Ishikawa (cell line): ENCODE measurements around the gene ORM1.

Experiments used
- CEBPB ChIP-seq: IDR thresholded peaks from 2 replicates; pipeline ENCODE4 v1.6.1; 2012
- CREB1 ChIP-seq: IDR thresholded peaks from 2 replicates; pipeline ENCODE4 v1.6.1; 2012; ENCODE audit warnings: low read depth
- EGR1 ChIP-seq: IDR thresholded peaks from 2 replicates; pipeline ENCODE4 v1.6.1; 2012
- EP300 ChIP-seq: IDR thresholded peaks from 2 replicates; pipeline ENCODE4 v1.6.1; 2012; ENCODE audit warnings: borderline replicate concordance
- FOXM1 ChIP-seq: IDR thresholded peaks from 2 replicates; pipeline ENCODE4 v1.6.1; 2012; ENCODE audit warnings: low read depth, borderline replicate concordance
- NFIC ChIP-seq: IDR thresholded peaks from 2 replicates; pipeline ENCODE4 v1.6.1; 2012
- RAD21 ChIP-seq: IDR thresholded peaks from 2 replicates; pipeline ENCODE4 v1.6.1; 2012; ENCODE audit warnings: low read depth
- TAF1 ChIP-seq: IDR thresholded peaks from 2 replicates; pipeline ENCODE4 v1.6.1; 2012; ENCODE audit warnings: low read depth, mild to moderate bottlenecking
- TCF12 ChIP-seq: IDR thresholded peaks from 2 replicates; pipeline ENCODE4 v1.6.1; 2012; ENCODE audit warnings: low read depth
- TEAD4 ChIP-seq: IDR thresholded peaks from 2 replicates; pipeline ENCODE4 v1.6.1; 2012
- YY1 ChIP-seq: IDR thresholded peaks from 2 replicates; pipeline ENCODE4 v1.6.1; 2012; ENCODE audit warnings: low read depth
- ZBTB7A ChIP-seq: IDR thresholded peaks from 2 replicates; pipeline ENCODE4 v1.6.1; 2012; ENCODE audit warnings: low read depth
- TF ChIP-seq, protein P1 (sequence below): IDR thresholded peaks from 2 replicates; pipeline ENCODE4 v1.6.1; 2012
- TF ChIP-seq, protein P2 (sequence below): IDR thresholded peaks from 2 replicates; pipeline ENCODE4 v1.6.1; 2012; ENCODE audit warnings: low read depth, mild to moderate bottlenecking
- TF ChIP-seq, protein P3 (sequence below): IDR thresholded peaks from 2 replicates; pipeline ENCODE4 v1.6.1; 2012

ORM1 gene

DNA sequence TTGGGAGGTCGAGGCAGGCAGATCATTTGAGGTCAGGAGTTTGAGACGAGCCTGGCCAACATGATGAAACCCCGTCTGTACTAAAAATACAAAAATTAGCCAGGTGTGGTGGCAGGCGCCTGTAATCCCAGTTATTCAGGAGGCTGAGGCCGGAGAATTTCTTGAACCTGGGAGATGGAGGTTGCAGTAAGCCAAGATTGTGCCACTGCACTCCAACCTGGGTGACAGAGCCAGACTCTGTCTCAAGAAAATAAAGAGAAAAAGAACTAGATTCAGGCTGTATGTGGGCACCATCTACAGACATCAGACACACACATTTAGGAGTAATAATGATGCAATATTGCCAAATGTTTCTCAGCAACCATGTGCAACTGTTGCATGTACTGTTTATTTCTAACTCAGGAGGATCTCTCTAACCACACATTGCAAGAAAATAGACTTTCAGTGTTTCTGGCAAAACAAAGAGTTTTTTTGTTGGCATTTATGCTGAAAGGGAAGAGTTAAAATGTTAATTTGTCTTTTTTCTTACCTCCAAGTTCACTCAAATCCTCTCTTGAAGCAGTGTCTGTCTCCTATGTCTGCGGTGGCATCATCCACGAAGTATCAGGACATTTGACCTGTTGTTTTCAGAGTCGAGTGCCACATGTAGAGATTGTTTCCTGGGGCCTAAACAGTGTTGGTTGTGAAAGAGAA, 5.1 kb upstream of the ORM1 start:
- TF ChIP-seq CEBPB (peak; percentile 41; the same call in 1 of the 2 replicates), EP300 (no peak)
- TF ChIP-seq, protein P1, sequence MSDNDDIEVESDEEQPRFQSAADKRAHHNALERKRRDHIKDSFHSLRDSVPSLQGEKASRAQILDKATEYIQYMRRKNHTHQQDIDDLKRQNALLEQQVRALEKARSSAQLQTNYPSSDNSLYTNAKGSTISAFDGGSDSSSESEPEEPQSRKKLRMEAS = 0 out of 2 replicates have a peak, but pooled peaks have one; percentile 22

DNA sequence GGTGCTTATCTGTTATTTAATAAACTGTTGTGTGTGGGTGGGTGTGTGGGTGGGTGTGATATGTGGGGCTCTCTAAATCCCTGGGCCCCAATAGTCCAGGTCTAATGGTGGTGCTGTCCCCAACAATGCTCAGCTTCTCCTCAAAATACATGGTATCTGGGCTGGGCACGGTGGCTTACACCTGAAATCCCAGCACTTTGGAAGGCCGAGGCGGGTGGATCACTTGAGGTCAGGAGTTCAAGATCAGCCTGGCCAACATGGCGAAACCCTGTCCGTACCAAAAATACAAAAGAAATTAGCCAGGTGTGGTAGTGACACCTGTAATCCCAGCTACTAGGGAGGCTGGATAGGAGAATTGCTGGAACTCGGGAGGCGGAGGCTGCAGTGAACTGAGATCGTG, 4.5 kb upstream of the ORM1 start:
- TF ChIP-seq ZBTB7A (no peak), FOXM1 (no peak), EP300 (no peak), CREB1 (no peak), YY1 (no peak), CEBPB (no peak), TEAD4 (no peak), NFIC (no peak)
- TF ChIP-seq, protein P2, sequence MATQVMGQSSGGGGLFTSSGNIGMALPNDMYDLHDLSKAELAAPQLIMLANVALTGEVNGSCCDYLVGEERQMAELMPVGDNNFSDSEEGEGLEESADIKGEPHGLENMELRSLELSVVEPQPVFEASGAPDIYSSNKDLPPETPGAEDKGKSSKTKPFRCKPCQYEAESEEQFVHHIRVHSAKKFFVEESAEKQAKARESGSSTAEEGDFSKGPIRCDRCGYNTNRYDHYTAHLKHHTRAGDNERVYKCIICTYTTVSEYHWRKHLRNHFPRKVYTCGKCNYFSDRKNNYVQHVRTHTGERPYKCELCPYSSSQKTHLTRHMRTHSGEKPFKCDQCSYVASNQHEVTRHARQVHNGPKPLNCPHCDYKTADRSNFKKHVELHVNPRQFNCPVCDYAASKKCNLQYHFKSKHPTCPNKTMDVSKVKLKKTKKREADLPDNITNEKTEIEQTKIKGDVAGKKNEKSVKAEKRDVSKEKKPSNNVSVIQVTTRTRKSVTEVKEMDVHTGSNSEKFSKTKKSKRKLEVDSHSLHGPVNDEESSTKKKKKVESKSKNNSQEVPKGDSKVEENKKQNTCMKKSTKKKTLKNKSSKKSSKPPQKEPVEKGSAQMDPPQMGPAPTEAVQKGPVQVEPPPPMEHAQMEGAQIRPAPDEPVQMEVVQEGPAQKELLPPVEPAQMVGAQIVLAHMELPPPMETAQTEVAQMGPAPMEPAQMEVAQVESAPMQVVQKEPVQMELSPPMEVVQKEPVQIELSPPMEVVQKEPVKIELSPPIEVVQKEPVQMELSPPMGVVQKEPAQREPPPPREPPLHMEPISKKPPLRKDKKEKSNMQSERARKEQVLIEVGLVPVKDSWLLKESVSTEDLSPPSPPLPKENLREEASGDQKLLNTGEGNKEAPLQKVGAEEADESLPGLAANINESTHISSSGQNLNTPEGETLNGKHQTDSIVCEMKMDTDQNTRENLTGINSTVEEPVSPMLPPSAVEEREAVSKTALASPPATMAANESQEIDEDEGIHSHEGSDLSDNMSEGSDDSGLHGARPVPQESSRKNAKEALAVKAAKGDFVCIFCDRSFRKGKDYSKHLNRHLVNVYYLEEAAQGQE = no peak

DNA sequence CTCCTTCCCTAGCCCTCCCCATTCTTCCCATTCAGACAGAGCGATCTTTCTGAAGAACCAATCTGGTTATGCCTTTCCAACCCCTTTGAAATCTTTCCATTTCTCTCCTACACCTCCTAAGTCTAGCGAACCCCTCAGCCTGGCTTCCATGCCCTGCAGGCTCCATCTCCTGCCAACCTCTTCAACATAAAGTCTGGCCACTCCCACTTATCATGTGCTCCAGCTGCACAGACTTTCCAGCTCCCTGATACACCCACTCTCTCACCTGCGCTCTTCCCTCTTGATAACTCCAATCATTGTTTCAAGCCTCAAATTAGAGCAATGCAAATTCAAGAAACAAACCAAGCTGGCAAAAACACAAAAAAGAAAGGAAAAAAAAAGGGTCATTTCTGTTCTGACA, 3.8 kb upstream of the ORM1 start:
- TF ChIP-seq RAD21 (no peak), CEBPB (no peak), TCF12 (no peak), NFIC (no peak), CREB1 (no peak), TAF1 (no peak)

DNA sequence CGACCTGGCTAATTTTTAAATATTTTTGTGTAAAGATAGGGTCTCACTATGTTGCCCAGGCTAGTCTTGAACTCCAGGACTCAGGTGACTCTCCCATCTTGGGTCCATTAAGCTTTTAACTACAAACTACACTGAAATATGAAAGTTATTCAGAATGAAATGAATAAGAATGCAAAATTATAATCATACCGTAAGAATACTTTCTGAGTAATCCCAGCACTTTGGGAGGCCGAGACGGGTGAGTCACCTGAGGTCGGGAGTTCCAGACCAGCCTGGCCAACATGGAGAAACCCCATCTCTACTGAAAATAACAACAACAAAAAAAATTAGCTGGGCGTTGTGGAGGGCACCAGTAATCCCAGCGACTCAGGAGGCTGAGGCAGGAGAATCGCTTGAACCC, 1.1 kb upstream of the ORM1 start:
- no peak for TF ChIP-seq CEBPB
- TF ChIP-seq TEAD4 = no peak
- TF ChIP-seq, protein P3, sequence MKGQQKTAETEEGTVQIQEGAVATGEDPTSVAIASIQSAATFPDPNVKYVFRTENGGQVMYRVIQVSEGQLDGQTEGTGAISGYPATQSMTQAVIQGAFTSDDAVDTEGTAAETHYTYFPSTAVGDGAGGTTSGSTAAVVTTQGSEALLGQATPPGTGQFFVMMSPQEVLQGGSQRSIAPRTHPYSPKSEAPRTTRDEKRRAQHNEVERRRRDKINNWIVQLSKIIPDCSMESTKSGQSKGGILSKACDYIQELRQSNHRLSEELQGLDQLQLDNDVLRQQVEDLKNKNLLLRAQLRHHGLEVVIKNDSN = no peak
- TF ChIP-seq CREB1 = no peak
- TF ChIP-seq, protein P1 = no peak
- no peak for TF ChIP-seq YY1
- TF ChIP-seq, protein P2 = no peak
- TF ChIP-seq NFIC = no peak
- TF ChIP-seq ZBTB7A = no peak
- no peak for TF ChIP-seq FOXM1
- no peak for TF ChIP-seq RAD21

DNA sequence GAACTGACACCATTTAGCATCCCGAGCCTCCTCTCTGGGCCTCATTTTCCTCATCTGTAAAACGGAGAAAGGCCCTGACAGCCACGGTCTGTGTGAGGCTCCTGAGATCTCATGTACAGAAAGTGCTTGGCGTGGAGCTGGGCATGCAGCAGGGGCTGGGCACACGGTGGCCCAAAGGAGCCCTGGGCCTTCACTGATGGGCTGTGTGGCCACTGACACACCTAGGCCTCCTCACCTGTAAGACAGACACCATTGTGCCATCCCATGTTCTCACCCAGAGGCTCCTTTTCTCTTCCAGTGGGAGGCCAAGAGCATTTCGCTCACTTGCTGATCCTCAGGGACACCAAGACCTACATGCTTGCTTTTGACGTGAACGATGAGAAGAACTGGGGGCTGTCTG, 1.6 kb downstream of the ORM1 start:
- no peak for TF ChIP-seq NFIC
- no peak for TF ChIP-seq FOXM1
- TF ChIP-seq RAD21 = no peak
- no peak for TF ChIP-seq CREB1
- no peak for TF ChIP-seq YY1
- TF ChIP-seq EGR1 = no peak
- TF ChIP-seq TEAD4 = no peak
- no peak for TF ChIP-seq TAF1
- no peak for TF ChIP-seq TCF12
- TF ChIP-seq, protein P2 = no peak
- TF ChIP-seq, protein P3 = no peak
- no peak for TF ChIP-seq ZBTB7A
- no peak for TF ChIP-seq CEBPB
- TF ChIP-seq, protein P1 = no peak
- TF ChIP-seq EP300 = no peak
